Activated naive CD4-positive, alpha-beta T cell (primary cell): ENCODE measurements around the gene GGCX.

Source experiments
- DNase-seq, 4 experiments: peaks; one replicate each; lab custom pipeline; 2025; lab: John Stamatoyannopoulos, UW

The GGCX gene

DNA sequence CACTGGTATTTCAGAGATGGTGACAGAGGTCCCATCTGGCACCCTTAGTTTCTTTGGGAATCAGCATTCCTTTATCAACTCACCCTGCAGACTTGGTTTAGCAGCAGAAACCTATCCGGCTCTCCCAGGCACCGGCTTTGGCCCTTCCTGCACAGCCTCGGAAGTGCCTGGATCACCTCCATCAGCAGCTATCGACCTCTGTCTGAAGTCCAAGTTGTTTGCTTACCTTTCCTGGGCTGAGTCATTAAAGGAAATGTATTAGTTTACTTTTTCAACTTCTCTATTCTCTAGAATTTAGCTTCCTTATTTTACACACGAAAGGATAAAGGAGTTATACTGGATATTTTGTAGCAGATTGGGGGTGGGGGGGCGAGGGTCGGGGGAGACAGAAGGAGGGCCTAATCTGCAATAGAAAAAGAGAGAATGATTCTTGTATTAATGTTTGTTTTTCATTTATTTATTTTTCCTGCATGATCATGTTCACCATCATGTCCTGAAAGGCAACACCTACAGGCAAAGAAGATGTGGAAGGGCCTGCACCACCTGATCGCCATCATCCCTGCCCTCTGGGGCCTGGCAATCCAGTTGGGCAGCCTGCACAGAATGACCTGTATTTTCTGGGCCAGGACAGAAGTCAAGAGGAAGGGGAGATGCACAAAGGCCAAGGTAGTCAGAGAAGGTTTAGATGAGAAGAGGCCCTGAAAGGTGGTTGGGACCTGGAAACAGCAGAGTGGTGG, 44.5 kb downstream of the GGCX start:
- no peak for DNase-seq

DNA sequence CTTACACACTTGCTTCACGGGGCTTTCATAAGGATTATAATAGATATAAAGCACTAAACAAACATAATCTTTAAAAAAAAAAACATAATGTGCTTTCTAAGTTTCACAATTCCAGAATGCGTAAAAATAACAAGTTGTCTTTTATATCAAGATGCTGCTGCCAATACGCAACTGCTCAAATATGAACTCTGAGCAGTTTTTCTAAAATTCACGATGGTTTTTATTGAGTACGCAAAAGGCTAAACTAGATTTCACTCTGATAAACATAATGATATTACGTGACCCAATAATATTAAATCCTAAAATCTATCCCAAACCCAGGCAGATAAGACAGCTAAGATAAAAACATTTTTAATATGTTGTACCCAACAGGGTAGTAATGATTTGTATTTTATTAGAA, 47.0 kb downstream of the GGCX start:
- no peak for DNase-seq

DNA sequence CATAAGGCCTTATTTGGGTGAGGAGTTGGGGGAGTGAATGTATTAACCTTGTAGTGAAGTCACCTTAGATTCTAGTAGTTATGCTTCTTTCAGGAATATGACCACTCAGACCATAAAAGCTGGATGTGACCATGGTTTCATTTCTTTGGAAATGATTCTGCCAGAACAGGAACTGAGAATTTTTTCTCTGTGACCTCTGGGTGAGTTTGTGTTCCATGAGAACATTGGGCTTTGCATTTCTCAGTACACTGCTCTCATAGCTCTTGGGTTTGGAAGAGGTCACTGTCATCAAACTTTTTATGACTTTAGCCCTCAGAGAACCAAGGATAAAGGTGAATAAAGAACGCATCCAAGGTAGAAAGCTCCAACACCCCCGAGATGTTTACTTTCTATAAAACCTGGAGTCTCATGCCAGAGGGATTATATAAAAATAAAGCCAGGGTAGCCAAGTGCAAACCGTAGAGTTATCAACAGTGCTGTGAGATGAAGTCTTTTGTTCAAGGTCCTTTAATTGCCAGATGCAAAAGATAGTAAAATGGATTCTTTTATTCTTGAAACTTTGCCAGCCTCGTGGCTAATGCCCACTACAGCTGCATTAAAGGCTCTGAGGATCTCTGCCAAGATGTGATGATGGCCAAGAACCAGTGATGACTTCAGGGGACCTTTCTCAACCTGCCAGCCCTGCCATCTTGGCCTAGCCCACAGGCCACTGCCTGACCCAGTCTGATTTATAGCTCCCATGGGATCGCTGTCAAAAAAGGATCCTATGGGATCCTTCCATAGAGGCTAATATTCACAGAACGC, 50.1 kb downstream of the GGCX start:
- DNase-seq = no peak

DNA sequence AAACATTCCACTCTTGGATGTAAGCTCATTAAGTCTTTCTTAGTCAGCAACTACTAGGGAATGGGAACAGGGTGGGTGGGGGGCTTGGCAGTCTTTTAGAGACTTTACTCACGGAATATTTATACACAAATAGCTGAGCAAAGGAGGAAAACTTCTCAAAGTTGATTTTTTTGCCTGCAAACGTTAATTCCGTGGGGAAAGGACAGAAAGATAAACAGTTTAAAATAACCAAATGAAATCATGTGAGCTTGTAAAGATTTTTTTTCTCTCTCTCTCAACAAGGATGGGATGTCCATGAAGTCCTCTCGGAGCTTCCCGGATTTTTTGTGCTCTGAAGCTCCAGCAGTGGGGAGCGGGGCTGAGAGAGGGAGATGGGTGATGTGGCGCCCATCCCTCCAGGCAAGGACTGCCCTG, 54.5 kb downstream of the GGCX start:
- DNase-seq = no peak

DNA sequence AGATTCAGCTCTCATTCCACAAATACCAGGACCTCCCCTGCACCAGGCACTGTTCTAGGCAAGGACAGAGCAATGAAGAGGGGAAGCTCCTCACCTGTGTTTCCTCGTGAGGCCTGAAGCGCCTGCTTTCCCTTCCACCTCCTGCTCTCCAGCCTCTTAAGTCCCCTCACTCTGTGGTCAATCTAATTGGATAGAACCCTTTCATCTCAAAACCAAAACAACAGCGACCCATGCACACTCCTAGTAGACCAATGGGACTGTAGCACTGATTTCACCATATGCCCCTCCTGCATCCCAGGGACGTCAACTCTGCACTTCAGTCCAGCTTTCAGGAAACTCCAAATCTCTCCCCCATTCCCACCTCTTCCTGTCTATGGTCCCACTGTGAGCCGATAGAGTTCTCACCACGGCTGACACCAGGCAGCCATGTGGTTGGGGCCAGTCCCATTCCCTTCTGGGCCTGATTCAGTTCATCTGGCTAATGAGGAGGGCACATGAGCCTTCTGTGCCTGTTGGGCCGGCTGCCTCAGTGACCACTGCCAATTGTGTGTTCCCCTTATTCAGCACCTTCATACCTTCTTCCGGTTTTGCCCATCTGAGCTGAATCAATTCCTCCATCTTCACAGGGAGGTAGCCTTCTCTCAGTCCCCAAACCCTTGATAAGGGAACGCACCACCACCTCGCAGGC, 55.6 kb downstream of the GGCX start:
- DNase-seq = no peak

DNA sequence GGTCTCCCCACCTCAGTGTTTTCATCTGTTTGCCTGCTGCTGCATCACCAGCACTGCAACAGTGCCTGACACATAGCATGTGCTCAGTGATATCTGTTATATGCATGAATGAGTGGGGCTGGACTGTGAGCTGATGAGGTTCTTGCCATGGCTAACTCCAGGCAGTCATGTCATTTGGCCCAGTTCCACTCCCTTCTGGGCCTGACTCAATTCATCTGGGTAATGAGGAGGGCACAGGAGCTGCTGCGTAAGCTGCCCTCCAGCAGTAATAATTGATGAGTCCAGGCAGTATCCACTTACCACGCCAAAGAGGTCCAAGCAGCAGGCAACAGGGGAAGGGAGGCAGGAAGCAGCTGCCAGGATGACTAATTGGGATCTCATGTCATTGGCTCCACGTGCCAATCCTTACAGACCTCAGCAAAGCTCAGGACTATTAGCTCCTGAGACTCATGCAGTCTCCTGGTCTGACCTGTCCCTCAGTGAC, 56.5 kb downstream of the GGCX start:
- DNase-seq = no peak

DNA sequence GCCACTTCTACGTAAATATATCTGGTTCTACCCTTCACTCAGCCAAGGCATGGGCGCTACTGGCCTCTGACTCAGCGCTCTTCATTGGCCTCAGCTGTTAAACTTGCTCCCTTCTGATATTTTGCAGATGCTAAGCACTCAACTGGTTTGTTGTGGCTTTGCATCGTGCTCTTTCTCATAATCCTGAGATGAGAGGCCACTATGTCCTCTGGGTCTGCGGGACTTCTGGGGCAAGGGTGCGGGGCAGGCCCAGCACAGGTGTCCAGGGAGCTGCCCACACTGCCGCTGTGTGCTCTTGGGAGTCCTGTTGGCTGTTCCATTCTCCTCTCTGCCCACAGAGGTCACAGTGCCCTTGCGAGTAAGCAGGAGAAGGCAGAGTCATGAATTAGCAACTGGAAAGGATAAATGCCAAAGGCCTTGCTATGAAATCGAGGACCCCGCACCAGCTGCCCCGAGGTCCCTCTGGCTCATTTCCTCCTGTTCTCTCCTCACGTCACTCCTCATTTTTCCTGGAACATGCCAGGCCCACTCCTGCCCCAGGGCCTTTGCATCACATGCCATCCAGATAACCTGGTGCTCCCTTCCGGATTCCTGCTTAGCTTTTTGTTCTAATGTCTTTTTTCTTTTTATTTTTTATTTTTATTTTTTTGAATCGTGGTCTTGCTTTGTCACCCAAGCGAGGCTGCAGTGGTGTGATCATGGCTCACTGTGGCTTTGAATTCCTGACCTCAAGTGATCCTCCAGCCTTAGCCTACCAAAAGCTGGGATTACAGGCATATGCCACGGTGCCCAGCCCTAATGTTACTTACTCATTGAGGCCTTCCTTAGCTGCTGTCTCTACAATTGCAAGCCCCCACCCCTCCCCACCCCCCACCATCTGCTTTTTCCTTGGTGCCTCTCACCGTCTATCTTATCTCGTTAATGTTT, 57.2 kb downstream of the GGCX start:
- no peak for DNase-seq

DNA sequence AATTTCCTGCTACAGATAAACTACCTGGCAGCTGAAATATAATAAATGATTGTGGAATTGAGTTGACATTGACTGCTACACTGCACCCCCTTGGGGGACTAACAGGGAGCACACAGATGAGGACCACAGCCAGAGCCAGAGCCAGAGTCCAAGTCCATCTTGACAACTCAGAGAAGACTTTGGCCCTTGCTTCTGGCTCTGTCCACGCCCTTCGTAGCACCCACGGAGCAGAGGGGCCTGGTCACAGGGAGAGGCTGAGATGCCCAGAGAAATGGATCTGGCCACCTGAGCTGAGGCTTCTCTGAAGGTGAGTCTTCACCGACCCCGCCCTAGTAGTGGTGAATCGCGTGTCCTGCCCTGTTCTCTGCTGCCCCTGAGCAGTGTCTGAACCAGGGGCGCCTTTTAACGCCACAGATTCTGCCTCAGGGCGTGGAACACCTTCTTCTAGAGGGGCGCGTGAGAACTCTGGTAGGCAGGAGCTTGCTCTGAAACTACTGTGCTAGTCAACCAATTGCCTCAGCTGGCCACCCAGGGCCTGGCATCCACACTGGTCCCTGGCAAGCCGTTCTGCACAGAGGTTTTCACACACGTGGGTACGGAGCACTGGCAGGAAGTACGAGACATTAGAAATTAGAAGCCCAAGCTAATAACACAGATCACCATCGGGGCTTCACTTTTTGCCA, 58.0 kb downstream of the GGCX start:
- DNase-seq = no peak

DNA sequence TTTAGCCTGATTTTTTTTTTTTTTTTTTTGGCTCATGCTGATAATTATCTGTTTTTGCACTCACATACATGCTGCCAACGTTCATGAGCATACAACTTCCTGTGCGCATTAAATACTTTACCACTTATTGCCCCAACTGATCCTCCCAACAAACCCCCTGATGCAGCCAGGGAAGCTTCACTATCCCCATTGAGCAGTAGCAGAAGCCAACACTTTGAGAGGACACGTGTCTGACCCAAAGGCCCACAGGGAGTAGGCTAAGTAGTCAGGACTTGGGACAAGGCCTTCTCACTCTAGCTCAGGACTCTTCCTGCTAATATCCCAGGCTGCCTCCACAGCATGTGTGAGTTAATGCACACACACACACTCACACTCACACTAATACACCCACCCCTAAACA, 58.6 kb downstream of the GGCX start:
- DNase-seq = no peak

DNA sequence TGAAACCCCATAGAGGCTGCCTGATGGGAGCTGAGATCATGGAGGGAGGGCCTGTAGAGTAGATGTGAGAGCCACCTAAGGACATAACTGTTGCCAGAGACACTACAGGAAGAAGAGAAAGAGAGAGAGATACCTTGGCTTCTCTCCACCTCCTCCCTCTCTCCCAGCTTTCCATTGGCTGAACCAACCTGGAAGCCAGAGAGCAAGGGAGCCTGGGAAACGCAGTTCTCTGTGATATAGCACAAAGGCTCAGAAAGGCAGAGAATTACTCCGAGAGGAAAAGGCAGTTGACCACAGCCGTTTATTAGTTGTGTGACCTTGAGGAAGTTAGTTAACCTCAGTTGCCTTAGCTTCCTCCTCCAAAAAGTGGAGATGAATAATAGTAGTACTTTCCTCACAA, 60.0 kb downstream of the GGCX start:
- DNase-seq = no peak

DNA sequence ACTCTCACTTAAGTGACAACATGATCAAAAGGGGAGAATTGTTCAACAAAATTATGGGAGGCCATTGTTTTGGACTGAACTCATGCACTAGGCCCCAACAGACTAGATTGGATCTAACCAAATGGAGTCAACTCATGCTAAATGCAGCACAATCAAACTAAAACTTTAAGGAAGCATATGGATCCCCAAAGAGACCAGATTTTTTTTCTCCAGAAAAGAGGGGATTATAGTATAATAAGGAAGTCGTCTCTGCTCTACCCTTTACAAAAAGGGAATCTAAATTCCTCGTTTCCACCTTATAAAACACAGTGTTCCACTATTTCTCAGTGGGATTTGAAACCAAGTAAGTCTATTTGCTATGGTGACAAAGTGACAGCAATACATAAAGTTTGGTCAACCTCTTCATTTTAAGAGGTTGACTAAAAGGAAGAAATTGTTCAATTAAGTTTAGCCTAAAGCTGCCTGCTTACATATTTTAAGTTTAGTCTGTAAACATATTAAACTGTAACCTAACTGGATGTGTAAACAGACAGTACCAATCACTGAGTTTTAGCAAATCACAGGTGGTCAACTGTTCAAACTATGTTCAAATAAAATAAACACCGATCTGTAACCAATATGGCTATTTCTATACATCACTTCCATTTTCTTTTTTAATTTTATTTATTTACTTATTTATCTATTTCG, 63.2 kb downstream of the GGCX start:
- DNase-seq = no peak

DNA sequence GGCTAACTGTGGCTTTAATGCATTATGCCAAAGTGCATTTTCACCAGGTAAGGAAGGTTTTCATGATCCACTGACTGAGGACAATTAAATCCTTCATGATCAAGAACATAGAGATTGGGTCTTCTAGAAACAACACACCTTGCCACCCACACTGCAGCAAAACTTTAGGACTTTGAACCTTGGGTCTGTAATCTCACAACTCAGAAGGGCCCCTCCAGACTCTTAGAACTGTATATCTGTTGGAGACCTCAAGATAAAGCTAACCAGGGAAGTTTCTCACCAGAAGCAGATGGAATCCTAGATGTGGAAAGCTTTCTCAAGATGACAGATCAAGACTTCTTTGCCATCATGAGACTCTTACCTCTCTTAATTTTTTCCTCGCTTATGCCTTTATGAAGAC, 64.9 kb downstream of the GGCX start:
- no peak for DNase-seq
